Inferior parietal cortex (tissue), 1 donor: Measurements from ENCODE around the gene SEMA3D.
"Not testable (repeated sequence)": the region's sequence is repeated elsewhere in the genome, so short reads cannot be mapped to it uniquely, and the experiment has no call there.

Experiments
- DNase-seq: peaks from one replicate; pipeline ENCODE4 v3.0.0-alpha.2; 2016; ENCODE audit errors: extremely low spot score

Gene SEMA3D

DNA sequence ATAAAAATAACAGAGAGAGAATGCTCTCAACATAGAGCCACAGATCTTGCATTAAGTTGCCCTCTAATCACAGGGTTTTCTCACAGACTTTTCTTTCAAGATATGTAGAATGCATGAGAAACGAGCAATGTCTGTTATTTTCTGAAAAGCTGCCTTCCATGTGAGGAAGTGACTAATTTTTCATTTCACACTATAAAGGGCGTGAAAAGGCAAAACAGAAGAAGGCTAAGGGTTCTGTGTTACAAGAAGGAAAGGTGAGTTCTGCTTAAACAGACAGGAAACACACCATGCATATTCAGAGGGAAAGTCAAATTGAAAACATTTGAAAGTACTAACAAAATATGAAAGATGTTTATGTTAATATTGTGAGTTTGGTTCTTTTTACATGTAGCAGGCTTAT lies 189.2 kb downstream of the SEMA3D start:
- DNase-seq: no peak

DNA sequence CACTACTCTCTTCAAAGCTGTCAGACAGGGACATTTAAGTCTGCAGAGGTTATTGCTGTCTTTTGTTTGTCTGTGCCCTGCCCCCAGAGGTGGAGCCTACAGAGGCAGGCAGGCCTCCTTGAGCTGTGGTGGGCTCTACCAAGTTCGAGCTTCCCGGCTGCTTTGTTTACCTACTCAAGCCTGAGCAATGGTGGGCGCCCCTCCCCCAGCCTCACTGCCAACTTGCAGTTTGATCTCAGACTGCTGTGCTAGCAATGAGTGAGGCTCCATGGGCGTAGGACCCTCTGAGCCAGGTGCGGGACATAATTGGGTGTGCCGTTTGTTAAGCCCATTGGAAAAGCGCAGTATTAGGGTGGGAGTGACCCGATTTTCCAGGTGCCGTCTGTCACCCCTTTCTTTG lies 193.9 kb downstream of the SEMA3D start:
- not testable (repeated sequence) for DNase-seq

DNA sequence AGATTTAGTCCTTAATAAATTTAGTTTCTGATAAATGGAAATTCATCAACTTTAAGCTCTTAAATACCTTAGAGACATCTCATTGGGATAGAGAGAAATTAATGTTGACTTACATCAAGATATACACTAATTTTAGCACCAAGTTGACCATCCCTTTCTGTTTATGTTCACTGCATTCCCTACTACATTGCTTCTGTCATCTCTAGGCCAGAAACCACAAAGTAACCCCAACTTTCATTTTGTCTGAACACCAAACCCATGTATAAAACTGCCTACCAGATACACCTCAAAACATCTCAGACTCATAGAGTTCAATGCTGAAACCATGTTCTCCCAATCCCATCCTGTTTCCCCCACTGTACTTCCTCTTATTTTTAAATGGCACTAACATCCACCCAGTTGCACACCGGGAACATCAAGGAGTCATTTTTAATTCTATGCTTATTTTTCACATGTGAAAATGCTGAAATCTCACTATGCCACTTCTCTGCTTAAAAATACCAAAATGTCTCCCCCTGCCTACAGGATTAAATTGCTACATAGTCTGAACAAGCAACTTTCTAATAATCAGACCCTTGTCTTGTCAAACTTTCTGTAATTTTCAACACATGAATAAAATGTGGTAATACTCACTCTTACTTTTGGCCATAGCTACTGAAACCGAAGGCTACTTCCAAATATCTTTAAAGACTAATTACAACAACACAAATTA lies 201.6 kb downstream of the SEMA3D start:
- no peak for DNase-seq

DNA sequence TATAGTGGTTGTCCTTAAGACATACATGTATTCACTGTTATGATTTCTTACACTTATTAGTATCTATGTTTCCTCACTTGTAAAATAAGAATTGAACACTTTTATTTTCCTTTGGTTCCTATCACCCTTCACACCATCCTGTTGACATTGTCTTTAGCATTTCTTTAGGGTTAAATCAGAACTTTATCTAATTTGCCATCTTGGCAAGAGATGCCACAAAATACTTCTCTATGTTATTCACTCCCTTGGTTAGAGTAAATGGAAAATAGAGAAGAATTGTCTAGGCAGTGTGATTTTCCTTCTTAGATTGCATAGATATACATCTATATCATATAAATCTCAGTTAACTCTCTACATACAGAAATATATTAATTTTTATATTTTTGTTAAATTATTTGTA lies 204.7 kb downstream of the SEMA3D start:
- no peak for DNase-seq

DNA sequence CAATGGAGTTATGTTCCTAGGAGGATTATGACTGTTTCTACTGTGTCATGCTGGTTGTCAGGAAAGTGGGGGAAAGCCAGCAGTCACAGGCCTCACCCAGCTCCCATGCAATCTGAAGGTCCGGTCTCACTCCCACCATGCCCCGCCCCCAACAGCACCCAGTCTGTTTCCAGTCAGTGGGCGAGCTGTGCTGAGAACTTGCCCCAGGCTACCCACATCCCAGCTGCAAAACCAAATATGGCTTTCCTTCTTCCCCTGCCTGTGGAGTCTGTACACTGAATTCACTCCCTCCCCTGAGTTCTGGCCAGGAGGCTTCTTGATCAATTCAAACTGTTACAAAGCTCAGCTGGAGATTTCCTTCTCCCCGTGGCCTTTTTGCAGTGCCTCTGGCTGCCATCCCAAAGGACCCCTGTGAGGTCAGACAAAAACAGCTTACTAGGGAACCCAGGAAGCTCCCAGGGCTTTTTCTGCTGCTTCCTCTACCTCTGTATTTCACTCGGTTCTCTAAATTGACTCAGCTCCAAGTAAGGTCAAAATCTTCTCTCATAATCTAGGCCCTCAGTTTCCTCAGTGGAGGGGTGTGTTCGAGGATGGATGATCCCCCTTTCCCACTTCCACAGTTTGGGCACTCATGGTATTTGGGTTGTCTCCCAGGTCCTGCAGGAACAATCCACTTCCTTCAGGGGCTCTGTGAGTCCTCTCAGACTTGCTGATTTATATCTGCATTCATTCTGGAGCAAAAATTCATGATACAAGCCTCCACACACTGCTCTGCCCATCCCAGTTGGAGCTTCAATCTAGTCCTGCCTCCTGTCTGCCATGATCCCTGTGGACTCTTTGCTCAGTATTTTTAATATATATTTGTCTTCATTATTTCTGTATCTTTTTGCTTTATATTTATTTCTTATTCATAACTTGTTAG lies 205.5 kb downstream of the SEMA3D start:
- DNase-seq: no peak

DNA sequence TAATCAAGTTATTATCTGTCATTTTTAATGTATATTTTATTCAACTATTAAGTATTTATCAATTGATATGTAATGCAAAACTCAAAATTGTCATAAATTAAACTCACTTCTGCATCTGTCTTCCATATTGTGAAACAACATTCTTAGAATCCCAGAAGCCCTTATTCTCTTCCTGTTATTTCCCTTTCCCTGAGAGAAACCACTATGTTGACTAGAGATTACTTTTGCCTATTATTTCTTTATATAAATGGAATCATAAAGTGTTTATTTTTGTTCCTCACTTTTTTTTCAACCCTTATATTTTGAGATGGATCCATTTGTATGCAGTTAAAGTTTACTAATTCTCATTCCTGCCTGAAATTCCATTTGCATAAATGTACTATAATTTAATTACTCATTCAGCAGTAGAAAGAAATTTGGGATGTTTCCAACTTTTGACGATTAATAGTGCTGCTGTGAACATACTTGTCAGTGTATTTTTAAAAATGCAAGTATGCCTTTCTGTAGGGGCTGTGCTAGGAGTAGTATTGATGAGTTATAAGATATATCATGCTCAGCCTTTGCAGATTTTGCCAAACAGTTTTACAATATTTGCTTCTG lies 211.2 kb downstream of the SEMA3D start:
- no peak for DNase-seq

DNA sequence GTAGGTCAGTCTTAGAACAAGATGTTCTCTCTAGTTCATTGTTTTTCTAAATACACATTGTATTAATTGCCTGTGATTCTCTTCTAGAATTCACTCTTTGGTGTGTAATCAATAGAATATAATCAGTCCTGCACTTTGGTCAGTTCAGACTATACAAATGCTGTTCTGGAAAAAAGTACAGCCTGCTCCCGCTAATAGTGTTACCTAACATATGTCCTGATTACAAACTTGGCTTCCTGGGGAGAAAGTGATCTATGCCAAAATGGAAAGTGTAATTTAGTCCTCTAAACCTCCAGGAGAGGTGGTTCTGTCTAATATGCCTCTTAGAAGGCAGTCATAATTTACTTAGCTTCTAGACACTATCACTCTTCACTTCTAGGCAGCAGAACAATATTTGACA lies 215.5 kb downstream of the SEMA3D start:
- DNase-seq: no peak

DNA sequence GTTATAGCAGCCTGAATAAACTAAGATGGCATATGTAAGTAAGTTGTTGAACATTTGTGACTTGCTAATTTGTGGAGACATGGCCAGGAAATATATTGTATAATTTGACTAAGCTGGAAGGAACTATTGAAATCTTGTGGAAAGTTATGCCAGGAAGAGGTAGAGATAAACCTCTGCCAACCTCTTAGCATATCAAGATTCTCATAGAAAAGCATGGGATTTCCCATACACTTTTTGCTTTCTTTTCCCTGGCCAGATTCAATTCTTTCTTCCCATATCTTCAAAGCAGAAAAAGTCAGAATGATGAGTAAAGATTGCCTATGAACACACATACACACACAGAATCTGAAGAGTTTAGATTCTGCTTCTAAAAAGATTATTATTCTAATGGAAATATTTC lies 216.2 kb downstream of the SEMA3D start:
- no peak for DNase-seq

DNA sequence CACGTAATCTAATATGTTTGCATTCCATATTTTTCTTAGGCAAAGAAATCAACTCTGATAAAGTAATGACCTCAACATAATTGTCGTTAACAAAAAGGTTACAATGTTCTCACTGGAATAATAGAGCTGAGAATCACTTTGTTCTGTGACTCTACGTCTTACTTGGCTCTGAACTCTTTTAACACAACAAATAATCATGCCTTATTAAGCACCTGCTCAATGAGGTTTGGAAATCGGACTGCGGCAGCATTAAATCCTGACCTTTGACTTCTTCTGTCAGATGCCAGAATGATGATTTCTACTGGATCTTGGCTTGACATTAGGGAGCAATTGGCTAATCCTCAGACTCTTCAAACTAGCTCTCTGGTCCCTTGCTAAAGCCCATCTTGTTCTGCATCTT lies 233.6 kb downstream of the SEMA3D start:
- no peak for DNase-seq

DNA sequence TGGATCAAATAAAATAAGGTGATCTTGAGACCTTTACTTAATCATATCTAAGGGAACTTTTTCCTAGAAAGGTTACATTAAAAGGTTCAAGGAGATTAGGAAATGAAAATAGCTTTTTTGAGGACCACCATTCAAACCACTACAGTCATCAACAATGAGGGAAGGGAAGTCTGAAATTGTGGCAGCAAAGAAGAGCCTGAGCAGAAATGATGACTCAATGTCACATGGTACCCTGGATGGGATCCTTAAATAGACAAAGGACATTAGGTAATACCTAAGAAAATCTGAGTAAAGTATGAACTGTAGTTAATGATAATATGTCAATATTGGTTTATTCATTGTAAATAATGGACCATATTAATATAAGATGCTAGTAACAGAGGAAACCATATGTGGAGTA lies 236.0 kb downstream of the SEMA3D start:
- DNase-seq: no peak

DNA sequence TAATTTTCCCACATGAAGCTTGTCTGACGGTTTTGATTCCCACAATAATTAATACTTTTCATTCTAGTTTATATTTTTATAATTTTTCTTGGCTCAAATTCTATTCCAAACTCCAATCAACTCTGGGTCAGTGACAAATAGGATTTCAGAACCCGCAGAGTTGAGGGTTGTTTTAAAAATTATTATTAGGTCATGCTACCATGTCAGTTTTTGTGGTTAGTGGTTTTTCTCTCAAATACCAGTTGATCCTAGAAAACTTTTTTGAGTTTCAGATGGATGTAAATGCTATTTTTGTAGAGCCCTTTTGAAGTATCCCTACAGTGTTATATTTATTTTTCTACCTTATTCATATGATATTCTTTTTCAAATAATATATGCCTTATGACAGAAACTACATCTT lies 237.4 kb downstream of the SEMA3D start:
- no peak for DNase-seq

DNA sequence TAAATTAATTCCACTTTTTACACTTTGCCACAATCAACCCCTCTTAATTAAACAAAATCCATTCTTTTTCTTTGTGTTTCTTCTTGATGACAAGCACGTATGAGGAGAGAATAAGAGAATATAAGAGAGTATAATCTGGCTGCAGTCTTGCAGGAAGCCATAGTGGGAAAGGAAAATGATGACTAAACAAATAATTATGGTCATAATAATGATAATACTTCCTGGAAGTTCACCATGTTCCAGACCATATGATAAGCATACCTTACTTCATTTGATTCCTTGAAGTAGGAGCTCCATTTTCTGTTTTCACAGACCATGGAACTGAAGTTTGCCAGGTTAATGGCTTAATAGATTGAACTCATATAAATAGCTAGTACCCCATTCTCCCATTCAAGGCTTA lies 237.8 kb downstream of the SEMA3D start:
- DNase-seq: no peak

DNA sequence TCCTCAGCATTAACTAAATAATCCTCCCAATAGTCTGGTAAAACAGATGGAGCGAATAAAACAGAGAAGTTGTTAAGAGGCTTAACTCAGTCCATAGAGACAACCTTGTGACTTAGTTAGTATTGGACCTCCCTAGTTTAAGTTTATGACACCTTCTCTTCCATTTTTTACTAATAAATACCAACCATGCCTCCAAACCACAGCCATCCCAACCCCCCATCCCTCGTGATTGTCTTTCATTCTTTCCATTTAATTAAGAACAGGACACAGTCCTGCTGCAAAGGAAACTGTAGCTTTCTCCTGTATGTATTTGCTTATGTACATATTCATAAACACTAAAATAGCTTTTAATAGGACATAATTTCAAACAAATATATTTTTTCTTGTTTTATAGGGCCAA lies 238.2 kb downstream of the SEMA3D start:
- DNase-seq: no peak

DNA sequence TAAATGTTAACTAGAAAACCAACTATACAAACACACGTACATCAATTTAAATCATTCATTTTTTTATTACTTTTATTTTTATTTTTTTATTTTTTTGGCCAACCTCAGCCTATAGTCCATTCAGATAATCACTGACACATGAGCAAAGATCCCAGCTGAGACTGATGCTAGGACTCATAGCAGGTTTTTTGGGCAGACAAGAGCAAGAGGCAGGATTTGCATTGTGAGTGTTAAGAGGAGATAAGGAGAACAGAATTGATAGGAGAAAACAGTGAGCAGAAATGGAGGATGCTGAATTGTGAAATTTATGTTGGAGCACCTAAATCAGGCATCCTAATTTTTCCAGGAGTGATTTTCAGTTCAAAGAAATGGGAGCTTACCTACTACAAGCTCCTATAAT lies 240.3 kb downstream of the SEMA3D start:
- DNase-seq: no peak
